Transverse colon (tissue), 4 donors: ENCODE data around the gene NRCAM.
"Not testable (repeated sequence)": the region's sequence is repeated elsewhere in the genome, so short reads cannot be mapped to it uniquely, and the experiment has no call there.

ENCODE experiments used
- EP300 ChIP-seq: sonication (generic); formaldehyde crosslinking; IDR thresholded peaks from one replicate; pipeline ENCODE4 v1.6.1; 2017; ENCODE audit warnings: antibody characterized with exemption, low read depth
- POLR2A ChIP-seq: fragments of 450-650 bp; IDR thresholded peaks from one replicate; pipeline ENCODE4 v1.6.1; 2016; ENCODE audit warnings: antibody characterized with exemption, mild to moderate bottlenecking, moderate library complexity
- POLR2AphosphoS5 ChIP-seq, 3 donors: sonication (generic); formaldehyde crosslinking; IDR thresholded peaks; one replicate each; pipeline ENCODE4 v1.6.1; 2016; ENCODE audit warnings: antibody characterized with exemption in 3 of 3
- TF ChIP-seq, protein P1 (sequence below), 5 experiments: fragments of 200-600 bp in 3 of 5; fragments of 450-650 bp in 2 of 5; sonication (generic) in 3 of 5; IDR thresholded peaks; 1 replicate in 2 of 5; 2 replicates in 3 of 5; pipeline ENCODE4 v1.5.1; 2016 to 2017; ENCODE audit warnings: antibody characterized with exemption in 5 of 5, inconsistent platforms in 3 of 5, mild to moderate bottlenecking in 2 of 5, moderate library complexity in 1 of 5

DNA sequence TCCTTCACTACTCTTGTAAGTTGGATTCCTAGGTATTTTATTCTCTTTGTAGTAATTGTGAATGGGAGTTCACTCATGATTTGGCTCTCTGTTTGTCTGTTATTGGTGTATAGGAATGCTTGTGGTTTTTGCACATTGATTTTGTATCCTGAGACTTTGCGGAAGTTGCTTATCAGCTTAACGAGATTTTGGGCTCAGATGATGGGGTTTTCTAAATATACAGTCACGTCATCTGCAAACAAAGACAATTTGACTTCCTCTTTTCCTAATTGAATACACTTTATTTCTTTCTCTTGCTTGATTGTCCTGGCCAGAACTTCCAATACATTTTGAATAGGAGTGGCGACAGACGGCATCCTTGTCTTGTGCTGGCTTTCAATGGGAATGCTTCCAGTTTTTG is 181.8 kb downstream of the NRCAM start:
- TF ChIP-seq, protein P1, sequence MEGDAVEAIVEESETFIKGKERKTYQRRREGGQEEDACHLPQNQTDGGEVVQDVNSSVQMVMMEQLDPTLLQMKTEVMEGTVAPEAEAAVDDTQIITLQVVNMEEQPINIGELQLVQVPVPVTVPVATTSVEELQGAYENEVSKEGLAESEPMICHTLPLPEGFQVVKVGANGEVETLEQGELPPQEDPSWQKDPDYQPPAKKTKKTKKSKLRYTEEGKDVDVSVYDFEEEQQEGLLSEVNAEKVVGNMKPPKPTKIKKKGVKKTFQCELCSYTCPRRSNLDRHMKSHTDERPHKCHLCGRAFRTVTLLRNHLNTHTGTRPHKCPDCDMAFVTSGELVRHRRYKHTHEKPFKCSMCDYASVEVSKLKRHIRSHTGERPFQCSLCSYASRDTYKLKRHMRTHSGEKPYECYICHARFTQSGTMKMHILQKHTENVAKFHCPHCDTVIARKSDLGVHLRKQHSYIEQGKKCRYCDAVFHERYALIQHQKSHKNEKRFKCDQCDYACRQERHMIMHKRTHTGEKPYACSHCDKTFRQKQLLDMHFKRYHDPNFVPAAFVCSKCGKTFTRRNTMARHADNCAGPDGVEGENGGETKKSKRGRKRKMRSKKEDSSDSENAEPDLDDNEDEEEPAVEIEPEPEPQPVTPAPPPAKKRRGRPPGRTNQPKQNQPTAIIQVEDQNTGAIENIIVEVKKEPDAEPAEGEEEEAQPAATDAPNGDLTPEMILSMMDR (IDR thresholded peaks at IDR 0.05), result not testable (repeated sequence)
- TF ChIP-seq POLR2A; POLR2AphosphoS5 (IDR thresholded peaks at IDR 0.05); EP300: not testable (repeated sequence)
